Measurements from ENCODE around the gene DNAH10.

DNAH10 gene

GRCh38 chr12:123924539-123924938, 162.4 kb downstream of the DNAH10 start:
- TF ChIP-seq CTCF (conservative IDR thresholded peaks at IDR 0.05) (no peak), ZFX (IDR thresholded peaks at IDR 0.05) (no peak)
- no peak overlapping the region for H3K27ac ChIP-seq

DNA sequence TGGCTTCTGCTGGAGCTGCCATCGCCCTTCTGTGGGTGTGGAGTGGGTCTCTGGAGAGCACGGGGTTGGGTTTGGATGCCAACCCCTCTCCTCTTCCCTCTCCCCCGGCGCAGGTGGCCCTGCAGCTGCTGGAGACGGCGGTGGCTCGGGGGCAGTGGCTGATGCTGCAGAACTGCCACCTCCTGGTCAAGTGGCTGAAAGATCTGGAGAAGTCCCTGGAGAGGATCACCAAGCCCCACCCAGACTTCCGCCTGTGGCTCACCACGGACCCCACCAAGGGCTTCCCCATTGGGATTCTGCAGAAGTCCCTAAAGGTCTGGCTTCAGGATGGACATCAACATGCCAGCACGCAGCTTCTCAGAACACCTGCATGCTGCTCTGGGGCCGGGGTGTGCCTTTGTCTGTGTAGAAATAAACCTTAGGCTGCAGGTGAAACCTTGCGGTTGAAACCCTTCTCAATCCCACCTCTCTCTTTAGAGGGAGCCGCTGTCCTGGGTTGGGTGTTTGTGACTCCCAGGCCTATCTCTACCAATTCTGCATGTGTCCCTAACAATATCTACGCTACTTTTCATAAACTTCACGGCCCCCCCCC, 166.3 kb downstream of the DNAH10 start:
- no peak overlapping the region for H3K27ac ChIP-seq
- TF ChIP-seq ZFX (IDR thresholded peaks at IDR 0.05) (no peak), CTCF (conservative IDR thresholded peaks at IDR 0.05) (no peak)

DNA sequence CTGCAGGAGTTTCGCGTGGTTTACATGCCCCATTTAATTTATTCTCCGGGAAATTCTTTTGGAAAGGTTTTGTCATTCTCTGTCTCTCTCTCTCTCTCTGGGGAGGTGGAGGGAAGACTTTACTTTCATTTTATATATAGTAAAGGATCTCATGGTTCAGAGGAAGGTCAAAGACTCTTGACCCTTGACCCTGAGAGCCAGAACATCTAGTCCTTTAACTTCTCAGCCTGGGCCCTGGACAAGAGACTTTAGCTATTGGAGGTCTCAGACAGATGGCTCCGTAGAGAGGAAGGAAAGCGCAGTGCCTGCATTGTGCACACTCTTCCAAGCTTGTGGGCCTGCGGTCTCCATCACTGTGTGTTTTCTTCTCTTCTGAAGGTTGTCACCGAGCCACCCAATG, 166.8 kb downstream of the DNAH10 start:
- no peak overlapping the region for H3K27ac ChIP-seq
- TF ChIP-seq ZFX (IDR thresholded peaks at IDR 0.05) (no peak), CTCF (conservative IDR thresholded peaks at IDR 0.05) (no peak)

- no peak overlapping the region for H3K27ac ChIP-seq
- no peak for TF ChIP-seq ZFX (IDR thresholded peaks at IDR 0.05)
- no peak for TF ChIP-seq CTCF (conservative IDR thresholded peaks at IDR 0.05)
Measured at GRCh38 chr12:123929946-123930583, 168.0 kb downstream of the DNAH10 start.

DNA sequence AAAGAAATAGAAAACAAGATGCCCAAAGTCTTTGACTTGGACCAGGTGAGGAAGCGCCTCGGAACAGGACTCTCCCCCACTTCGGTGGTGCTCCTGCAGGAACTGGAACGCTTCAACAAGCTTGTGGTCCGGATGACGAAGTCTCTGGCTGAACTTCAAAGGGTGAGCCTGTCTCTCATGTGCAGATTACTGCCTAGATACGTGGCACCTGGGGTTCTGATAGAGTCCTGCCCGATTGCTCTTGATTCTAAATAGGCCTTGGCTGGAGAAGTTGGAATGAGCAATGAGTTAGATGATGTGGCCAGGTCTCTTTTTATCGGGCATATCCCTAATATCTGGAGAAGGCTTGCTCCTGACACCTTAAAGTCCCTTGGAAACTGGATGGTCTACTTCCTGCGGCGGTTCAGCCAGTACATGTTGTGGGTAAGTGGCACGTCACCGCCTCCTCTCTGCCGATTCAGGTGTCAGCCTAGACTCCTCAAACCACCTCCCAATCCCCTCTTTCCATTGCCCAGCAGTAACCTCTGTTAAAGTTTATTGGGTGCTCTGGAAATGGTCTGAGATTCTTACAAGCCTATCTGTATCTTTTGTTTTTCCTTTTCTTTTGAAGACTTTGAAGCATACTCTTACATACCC, 169.7 kb downstream of the DNAH10 start:
- TF ChIP-seq ZFX (IDR thresholded peaks at IDR 0.05) (no peak), CTCF (conservative IDR thresholded peaks at IDR 0.05) (no peak)
- H3K27ac ChIP-seq = no peak overlapping the region

GRCh38 chr12:123933214-123933613, 171.1 kb downstream of the DNAH10 start:
- TF ChIP-seq ZFX (IDR thresholded peaks at IDR 0.05) (no peak), CTCF (conservative IDR thresholded peaks at IDR 0.05) (no peak)
- no peak overlapping the region for H3K27ac ChIP-seq

DNA sequence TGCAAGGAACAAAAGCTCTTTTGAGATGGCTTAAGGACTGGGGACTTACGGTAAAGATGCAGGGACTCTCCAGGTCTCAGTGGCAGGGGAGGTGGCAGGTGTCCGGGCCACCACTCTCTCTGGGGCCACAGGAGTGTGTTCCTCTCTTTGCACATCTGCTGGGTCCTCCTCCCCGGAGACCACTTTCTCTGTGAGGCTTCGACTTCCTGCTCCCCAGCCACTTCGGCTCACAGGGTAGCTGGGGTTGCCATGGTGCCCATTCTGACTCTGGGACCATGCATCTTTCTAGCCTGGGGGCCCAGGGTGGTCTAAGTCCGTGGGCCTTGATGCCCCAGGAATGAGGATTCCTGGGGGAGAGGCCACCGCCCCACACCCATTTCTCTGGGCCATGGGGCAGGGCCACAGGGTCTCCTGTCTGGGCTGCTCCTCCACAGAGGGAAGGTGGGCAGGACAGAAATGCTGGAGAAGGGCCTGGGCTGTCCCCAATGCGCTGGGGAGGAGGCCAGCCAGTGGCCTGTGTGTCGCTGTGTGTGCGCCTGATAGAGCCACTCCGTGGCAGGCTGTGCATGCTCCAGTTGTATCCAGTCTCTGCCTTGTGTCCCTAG, 172.0 kb downstream of the DNAH10 start:
- TF ChIP-seq CTCF (conservative IDR thresholded peaks at IDR 0.05) = no peak
- TF ChIP-seq ZFX (IDR thresholded peaks at IDR 0.05) = no peak
- H3K27ac ChIP-seq = no peak overlapping the region

All from C4-2B (cell line).